ENCODE measurements around the gene IGFBP2. TPM values are rescaled to one million over a fixed set of nuclear protein-coding genes. Genes with fewer than 3 reads are reported as not detected.

IGFBP2 gene
- total and polyA plus RNA-seq, 2 experiments from 2014 or later: 177 to 364 TPM

GRCh38 chr2:216590780-216591179 is 42.4 kb upstream of the IGFBP2 start:
- no peaks in the 10 kb centered on the region for H3F3A ChIP-seq (replicated peaks; ENCODE audit: low read depth)
- Mint-ChIP-seq H3K4me1 (peaks cover 27% of the 10 kb centered on the region), H3K27ac (no peak overlapping the region), H3K36me3 (ENCODE audit: low read depth) (no peaks in the 10 kb centered on the region), H3K27me3 (ENCODE audit: insufficient read depth, low read depth, poor library complexity) (peaks cover 6% of the 10 kb centered on the region), H3K9me3 (peaks cover 2% of the 10 kb centered on the region; the same call in 1 of the 3 replicates), H3K4me3 (no peak overlapping the region)
- no peaks in the 10 kb centered on the region for H3K27me3 ChIP-seq (ENCODE audit: insufficient read depth)
- H3K36me3 ChIP-seq (ENCODE audit: insufficient read depth): no peaks in the 10 kb centered on the region
- H3K27ac ChIP-seq (ENCODE audit: low read depth): no peak overlapping the region
- no peak overlapping the region for H2AFZ ChIP-seq
- peaks cover 24% of the 10 kb centered on the region for H3K4me1 ChIP-seq (ENCODE audit: insufficient read depth)
- H4K20me1 ChIP-seq (replicated peaks; ENCODE audit: insufficient read depth): no peaks in the 10 kb centered on the region
- H3K4me2 ChIP-seq: no peak overlapping the region
- no peaks in the 10 kb centered on the region for H3K79me2 ChIP-seq (replicated peaks; ENCODE audit: insufficient read depth)
- no peak overlapping the region for H3K4me3 ChIP-seq
- peaks cover 7% of the 10 kb centered on the region; the same call in 1 of the 2 replicates for H3K9me2 ChIP-seq (ENCODE audit: insufficient read depth)
- TF ChIP-seq REST (IDR thresholded peaks at IDR 0.05; ENCODE audit: unreplicated experiment) (no peak), ZNF462 (CRISPR knock-in tag; IDR thresholded peaks at IDR 0.05) (0 out of 2 replicates have a peak, but pooled peaks have one; percentile 35), CTCF (conservative IDR thresholded peaks at IDR 0.05; ENCODE audit: low read depth in 2 of 2) (peak; percentile 16 to 36; a peak in 2 of 4 replicates)
- peak; percentile 89 for ATAC-seq
- peak; percentile 47 for DNase-seq (ENCODE audit: low spot score)
